GM18511 (cell line): ENCODE data around the gene ABCA3.

Experiments used
- ATAC-seq: cut with Tn5 transposase; IDR thresholded peaks from one replicate; pipeline ENCODE4 v1.9.1; 2021; ENCODE audit warnings: mild to moderate bottlenecking, moderate library complexity; ENCODE audit not compliant: unreplicated experiment

Gene ABCA3

DNA sequence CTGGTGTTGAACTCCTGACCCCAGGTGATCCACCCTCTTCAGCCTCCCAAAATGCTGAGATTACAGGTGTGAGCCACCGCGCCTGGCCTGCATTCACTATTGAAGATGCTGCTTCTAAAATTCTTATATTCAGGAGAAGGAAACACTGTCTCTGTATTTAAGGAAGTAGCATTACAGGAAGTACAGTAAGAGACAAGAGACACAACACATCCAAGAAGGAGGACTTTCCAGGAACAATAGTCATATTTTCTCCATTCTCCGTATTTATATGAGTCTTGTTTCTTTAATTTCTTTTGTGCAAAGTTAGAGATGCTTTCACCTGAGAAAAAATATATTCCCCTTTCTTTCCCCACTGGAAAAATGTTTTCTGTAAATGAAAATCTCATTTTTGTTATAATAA is 18.3 kb upstream of the ABCA3 start:
- no peak for ATAC-seq

DNA sequence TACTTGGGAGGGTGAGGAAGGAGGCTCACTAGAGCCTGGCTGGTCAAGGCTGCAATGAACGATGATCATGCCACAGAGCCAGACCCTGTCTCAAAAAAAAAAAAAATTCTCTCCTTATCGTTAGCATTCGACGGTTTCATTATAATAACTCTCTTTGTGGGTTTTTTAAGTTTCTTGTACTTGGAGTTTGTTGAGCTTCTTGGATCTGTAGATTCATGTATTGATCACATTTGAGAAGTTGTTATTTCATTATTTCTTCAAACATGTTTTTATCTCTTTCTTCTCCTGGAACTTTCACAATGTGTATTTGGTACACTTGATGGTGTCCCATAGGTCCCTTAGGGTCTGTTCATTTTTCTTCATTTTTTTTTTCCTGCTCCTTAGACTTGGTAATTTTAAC is 16.8 kb upstream of the ABCA3 start:
- no peak for ATAC-seq

DNA sequence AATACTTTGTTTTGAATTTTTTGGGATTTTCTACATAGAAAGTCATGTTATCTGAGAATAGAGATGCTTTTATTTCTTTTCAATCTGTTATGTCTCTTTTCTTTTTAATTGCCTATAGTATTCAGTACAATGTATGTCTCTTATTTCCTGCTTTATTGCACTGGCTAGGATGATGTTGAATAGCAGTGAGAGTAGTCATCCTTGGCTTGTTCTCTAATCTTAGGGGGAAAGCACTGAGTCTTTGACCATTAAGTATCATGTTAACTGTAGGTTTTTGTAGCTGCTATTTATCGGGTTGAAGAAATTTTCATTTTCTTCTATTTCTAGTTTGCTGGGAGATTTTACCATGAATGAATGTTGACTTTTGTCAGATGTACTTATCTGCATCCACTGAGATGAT is 10.0 kb upstream of the ABCA3 start:
- no peak for ATAC-seq

DNA sequence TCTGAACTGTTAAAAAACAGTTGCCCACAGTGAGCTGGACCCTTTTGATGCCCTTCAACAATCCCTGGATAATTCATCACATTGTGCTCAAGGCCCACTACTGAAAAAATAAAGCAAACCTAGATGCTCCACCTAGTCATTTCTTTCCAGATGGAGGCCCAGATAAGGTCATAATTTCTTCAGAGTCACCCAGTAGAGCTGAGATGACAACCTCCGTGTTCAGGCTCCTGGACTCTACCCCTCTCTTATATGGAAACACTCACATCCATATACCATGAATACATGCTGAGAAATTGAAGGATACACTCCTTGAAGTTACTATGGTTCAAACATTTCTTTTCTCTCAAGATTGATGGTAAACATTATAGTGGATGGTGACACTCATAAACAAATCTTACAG is 2.7 kb upstream of the ABCA3 start:
- no peak for ATAC-seq

DNA sequence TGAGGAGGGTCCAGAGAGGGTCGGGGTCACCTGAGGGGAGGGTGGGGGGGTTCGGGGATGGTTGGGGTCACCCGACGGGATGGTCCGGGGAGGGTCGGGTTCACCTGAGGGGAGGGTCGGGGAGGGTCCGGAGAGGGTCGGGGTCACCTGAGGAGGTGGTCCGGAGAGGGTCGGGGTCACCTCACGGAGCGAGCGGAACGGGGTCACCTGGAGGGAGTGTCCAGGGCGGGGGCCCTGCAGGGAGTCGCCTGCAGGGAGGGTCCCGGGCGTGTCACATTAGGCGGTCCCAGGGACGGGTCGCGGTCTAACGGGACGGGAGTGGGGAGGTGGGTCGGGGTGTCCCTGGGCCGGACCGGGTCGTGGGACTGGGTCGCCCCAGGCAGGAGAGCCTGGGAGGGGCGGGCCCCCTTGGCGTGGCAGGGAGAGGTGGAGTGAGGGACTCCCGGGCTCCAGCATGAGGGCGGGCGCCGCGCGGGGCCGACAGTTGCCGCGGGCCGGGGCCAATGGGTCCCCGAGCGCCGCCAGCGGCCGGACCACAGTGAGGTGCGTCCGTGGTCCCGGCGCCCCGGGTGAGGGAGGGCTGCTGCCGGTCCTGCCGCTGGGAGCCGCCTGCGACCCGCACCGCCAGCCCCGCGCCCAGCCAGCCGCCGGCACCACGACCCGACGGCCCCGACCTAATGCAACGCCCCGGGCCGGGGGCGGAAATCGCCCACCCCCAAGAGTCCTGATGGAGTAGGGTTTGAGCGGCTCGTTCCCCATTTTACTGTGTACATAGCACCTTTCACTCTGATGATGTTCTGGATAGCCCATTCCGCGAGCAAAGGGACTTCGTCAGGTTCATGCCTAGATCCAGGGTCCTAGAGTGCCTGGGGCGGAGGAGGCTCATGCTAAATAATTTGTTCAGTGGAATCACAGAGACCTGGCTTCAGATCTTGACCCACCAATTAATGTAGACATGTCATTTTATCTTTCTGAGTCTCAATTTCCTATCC is 1.2 kb upstream of the ABCA3 start:
- ATAC-seq = no peak

DNA sequence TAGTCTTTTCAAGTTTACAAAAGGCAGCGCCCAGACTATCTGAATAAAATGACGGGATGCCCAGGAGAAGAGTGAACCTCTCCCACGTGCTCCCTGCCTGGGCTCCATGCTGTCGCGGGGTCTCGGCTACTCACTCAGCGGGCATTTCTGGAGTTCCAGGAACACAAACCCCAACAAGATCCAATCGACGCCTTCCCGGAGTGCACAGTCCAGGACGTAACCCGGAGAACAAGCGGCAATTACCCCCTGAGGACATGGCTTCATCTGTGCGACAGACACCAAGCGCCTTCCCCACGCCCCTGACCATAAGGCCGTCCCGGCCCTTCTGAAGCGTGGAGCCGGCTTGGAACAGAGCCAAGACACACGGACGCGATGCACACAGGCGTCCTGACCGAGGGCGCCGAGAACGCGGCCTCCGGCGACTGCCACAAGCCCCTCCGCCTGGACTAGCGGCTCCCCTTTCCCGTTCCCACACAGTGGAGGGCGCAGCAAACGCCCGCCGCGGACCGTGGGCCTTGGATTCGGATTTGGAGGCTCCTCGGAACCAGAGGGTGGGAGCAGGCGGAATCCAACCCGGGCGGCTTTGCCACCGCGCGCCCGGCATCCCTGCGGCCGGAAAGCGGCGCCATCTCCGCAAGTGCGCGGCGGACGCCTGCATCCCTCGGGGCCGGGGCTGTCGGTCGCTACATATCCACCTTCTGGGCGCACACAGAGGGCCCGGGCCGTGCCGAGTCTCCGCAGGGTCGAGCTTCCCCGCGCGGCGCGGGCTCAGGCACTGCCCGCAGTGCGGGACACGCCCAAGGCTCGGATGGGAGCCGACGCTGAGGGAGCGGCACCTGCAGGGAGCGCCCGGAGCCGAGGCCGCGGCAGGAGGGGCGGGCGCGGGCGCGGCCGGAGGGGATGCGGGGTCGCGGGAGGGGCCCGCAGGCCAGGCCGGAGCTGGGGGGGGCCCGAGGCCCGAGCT is 725 bp downstream of the ABCA3 start:
- peak; percentile 52 for ATAC-seq

DNA sequence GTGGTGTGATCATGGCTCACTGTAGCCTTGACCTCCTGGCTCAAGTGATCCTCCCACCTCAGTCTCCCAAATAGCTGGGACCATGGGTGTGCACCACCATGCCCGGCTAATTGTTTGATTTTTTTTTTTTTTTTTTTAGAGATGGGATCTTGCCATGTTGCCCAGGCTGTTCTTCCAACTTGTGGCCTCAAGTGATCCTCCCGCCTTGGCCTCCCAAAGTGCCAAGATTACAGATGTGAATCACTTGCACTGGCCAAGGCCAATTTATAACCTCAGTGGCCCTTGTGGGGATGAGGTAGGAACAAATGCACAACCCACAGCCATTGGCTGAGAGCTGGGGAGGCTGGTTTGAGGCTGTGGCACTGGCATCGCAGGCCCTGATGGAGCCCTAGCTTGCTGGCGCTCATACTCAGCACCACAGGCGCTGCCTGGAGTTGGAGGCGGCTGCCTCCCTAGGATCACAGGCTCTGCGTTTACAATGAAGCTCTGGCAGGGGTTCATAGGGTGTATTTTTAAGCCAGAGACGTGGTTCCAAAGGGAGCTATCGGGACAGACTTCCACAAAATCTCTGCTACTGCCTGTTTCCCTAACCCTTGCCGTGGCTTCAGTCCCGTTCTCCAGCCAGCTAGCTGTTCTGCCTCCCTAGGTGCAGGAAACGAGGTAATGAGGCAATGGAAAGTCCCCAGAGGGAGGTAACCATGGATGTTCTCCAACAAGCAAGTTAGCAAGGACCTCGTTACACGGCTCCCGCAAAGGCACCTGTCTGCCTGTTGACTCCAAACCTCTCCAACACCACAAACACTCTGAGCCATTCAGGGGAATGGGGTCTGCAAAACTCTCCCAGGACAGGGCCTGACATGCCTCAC is 2.9 kb downstream of the ABCA3 start:
- no peak for ATAC-seq

DNA sequence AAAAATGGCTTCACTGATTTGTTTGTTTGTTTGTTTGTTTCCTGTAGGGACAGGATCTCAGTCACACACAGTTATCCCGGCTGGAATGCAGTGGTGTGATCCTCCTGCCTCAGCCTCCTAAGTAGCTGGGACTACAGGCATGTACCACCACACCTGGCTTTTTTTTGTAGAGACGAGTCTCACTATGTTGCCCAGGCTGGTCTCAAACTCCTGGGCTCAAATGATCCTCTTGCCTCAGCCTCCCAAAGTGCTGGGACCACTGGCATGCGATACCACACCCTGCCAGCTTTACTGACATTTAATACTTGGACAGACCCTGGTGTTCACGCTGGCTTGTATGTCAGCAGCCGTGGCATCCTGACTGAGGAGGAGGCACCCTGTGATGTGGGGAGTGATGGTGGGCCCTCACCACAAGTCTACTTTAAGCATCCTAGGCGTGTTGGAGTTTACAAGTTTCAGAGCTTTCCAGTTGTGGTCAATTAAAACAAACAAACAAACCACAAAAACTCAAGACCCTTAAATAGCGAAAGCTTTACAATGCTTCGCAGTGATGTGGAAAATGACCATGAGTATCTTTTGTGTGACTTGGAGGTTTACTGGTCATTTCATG is 5.1 kb downstream of the ABCA3 start:
- ATAC-seq = no peak

DNA sequence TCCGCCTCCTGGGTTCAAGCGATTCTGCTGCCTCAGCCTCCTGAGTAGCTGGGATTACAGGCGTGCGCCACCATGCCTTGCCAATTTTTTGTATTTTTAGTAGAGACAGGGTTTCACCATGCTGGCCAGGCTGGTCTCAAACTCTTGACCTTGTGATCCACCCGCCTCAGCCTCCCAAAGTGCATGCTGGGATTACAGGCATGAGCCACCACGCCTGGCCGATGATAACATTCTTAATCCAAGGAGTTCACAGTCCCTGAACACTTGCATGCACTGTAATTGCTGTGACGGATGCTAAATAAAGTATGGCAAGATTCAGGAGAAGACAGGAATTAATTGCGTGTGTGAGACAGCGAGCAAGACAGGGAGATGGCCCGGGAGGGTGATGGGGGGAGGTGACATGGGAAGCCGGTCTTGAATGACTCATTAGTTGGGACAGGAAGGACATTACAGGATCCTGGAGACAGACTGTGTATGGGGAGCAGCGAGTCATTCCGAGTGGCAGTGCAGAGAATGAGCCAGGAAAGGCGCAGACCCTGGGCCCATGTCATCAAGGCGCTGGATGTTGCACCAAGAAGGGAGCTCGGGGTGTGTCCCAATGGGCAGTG is 6.7 kb downstream of the ABCA3 start:
- no peak for ATAC-seq

DNA sequence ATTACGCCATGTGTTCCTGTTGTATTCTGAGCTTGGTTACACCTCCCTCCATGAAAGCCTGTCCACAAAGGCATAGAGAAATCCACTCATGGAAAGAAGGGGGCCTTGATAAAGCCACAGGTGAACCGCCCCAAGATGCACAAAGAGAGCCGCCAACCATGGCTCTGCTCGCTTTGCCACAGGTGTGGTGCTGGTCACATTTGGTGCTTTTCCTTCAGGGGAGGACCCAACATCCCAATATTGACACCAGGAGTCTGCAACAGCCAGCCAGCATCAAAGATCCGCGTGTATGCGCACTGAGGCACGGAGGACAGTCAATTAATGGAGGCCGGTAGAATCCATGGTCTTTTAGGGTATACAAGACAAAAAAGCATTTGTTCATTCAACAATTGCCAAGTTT is 7.3 kb downstream of the ABCA3 start:
- ATAC-seq = no peak

DNA sequence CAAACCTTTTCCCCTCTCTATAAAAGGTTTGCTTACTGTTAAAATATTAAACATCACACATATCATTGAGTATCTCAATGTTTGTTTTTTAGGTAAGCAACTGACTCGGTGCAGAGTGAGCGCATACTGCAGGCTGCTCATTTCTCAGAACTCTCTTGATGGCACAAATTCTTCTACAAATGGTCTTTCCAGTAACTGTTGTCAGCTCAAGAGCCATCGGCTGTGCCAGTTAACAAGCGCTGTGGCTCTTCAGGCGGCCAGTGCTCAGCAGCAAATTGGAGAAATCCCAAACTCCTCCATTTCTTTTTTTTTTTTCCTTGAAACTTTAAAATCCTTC is 8.6 kb downstream of the ABCA3 start:
- ATAC-seq = no peak

DNA sequence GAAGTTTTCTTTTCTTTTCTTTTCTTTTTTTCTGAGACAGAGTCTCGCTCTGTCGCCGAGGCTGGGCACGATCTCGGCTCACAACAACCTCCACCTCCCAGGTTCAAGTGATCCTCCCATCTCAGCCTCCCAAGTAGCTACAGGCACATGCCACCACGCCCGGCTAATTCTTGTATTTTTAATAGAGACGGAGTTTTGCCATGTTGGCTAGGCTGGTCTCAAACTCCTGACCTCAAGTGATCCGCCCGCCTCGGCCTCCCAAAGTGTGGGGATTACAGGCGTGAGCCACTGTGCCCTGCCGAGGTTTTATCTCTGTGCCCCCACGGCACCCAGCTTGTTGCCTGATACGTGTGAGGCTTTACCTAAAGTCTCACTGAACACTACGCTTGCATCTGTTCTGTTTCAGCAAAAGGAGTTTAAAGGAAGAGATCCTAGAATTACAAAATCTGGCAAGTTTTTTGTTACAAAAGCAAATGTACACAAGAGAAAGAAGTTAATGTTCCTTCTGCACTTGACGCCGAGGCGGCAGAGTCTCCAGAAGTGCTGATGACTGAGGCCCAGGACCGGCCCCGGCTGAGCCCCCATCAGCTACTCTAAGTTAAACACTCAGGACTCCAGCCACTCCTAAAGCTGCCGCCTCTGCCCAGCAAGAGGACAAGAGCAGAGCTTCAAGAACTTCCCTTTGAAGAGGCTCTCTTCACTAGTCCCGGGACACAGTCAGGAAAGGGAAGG is 9.2 kb downstream of the ABCA3 start:
- ATAC-seq = no peak

DNA sequence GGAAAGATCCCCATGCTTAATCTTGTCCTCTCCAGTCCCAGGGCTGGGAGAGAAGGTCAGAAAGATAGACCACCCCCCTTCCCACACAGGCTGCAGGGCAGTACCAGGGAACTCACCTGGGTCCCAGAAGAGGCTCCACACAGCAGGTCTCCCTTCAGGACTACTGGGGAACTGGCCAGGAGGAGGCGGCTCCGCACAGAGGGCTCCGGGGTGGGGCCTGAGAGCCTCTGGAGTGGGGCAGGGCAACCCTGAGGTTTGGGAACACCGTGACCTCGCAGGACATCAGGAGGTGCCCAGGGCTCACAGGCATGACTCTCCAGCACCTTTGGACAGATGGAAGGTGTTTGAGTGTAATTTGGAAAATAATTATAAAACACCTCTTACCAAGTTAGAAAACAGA is 11.0 kb downstream of the ABCA3 start:
- no peak for ATAC-seq

DNA sequence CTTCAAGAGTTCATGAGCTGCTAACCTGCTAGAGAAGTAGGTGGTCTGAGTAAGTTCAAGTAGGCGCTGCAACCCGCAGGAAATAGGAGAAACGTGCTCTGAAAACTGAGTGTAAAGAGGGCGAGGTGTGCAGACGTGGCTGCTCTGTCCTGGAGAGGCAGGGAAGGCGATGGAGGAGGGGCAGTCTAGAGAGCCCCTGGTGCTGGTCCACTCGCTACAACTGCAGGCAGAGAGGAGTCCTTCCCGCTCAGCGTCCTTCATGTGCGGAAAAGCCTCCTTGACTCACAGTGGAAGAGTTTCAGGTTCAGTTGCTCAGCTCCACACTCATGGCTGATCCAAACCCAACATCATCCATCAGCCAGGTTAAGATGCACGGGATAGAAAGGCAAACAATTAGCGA is 12.1 kb downstream of the ABCA3 start:
- no peak for ATAC-seq

DNA sequence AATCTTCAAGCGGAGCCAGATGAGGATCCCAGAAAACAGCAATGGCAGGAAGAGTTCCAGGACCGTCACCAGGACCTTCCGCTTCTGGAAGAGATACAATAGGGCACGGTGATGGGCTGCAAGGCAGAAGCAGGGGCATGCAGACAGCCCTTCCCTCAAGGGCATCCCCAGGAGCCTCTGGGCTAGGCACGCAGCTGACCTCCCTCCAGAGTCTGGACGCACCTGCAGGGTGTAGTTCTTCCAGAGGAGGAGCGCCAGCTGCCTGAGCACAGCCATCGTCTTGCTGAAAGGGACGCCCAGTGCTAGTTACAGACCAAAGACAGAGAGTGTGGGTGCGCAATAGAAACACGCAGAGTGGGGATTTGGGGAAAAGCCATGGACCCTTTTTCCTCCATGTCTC is 14.3 kb downstream of the ABCA3 start:
- no peak for ATAC-seq

DNA sequence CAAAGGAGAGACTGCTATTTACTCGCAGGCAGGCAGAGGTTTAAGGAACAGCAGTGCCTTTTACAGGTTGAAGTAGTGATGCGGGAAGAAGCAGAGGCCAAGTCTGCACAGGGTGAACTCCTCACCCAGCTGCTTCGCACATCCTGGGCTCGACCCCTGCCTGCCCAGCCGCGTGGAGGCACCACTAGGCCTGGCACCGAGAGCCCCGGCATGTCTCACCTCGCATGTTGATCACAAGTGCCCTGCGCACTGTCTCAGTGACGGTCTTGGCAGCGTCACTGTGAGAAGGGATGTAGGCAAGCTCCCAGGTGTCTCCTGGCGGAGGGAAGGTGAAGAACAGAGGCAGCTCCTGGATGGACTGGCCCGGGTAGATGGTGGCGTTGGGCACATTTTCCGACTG is 14.7 kb downstream of the ABCA3 start:
- ATAC-seq = no peak

DNA sequence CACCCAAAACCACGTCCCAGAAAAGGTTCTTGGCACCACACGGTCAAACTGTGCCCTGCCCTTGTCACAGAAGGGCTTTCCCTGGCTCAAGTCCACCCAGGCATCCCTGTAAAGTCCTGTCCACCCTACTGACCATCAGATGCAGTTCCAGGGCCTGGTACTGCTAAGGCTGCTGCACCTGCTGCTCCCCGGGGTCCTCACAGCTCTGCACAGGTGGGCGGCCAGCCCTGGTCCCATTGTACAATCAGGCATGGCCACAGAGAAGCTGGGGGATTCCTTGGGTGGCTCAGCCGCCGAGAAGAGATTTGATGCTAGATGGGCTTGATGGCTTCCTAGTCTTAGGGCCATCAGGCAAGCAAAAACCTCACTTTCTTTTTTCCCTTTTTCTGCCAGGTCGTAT is 15.3 kb downstream of the ABCA3 start:
- no peak for ATAC-seq

DNA sequence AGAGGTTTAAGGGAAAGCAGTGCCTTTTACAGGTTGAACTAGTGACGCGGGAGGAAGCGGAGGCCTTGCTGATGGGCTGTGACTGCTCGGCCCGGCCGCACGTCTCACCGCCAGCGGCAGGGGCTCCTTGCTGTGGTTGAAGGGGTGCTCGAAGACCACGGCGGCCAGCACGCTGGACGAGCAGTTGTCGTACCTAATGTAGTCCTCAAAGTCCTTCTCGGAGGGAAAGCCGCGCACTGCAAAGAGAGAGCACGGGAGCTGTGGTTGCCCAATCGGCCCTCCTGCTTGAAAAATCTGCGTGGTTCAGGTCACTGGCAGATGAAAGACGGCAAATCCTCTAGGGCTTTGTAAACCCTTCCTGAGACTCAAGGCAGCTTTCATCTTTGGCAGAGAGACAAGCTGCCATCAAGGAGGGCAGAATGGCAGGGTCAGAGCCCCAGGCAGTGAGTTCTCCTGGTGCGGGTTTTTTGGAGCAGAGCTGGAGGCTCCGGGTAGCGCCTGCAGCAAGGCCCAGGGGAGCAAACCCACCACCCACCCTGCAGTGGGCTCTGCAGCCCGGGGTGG is 16.1 kb downstream of the ABCA3 start:
- ATAC-seq = no peak

DNA sequence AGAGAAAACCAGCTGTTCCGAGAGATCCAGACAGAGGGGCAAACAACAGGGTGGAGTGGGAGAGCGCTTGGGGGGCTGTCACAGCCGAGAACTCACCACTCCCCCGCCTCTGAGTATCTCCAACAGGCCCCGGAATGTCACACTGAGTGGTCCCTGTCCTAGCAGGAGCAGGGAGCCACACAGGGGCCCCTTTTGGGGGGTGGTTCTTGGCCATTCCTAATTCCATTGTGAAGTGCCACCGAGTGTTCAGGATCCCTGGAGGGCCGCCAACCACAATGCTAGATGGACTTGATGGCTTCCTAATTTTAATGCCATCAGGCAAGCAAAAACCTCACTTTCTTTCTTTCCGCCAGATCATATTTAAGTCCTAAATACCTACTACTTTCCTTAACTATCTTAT is 16.8 kb downstream of the ABCA3 start:
- ATAC-seq = no peak
